K562 (cell line): Measurements from ENCODE around the gene CFAP126. TPM values are rescaled to one million over a fixed set of nuclear protein-coding genes. Genes with fewer than 3 reads are reported as not detected.

Experiments
- ATF7 ChIP-seq: fragments of 450-650 bp; IDR thresholded peaks from 2 replicates; pipeline ENCODE4 v1.7.1; 2014; ENCODE audit warnings: mild to moderate bottlenecking, moderate library complexity
- BACH1 ChIP-seq: fragments of 200-800 bp; sonication (Bioruptor generic); IDR thresholded peaks from 2 replicates; pipeline ENCODE4 v1.6.1; 2016; ENCODE audit warnings: missing genetic modification characterization, missing compliant biosample characterization
- CHD7 ChIP-seq: fragments of 200-600 bp; sonication (generic); IDR thresholded peaks from one replicate; pipeline ENCODE4 v1.6.1; 2012; ENCODE audit warnings: mild to moderate bottlenecking, low read depth, low read length, inconsistent platforms
- ESRRA ChIP-seq: fragments of 450-650 bp; IDR thresholded peaks from 2 replicates; pipeline ENCODE4 v1.6.1; 2014; ENCODE audit warnings: low read depth, mild to moderate bottlenecking, moderate library complexity, borderline replicate concordance
- HMG20B ChIP-seq: fragments of 250-450 bp; sonication (Bioruptor Pico); IDR thresholded peaks from 2 replicates; pipeline ENCODE4 v1.5.0; 2021; ENCODE audit warnings: mild to moderate bottlenecking
- NFIC ChIP-seq: fragments of 450-650 bp; IDR thresholded peaks from 2 replicates; pipeline ENCODE4 v1.6.1; 2017; ENCODE audit warnings: mild to moderate bottlenecking, inconsistent platforms
- NR3C1 ChIP-seq: sonication (generic); formaldehyde crosslinking; IDR thresholded peaks from 2 replicates; pipeline ENCODE4 v1.8.1; 2022; ENCODE audit warnings: missing genetic modification reagents
- PHTF2 ChIP-seq: fragments of 250-450 bp; sonication (Bioruptor Pico); IDR thresholded peaks from 2 replicates; pipeline ENCODE4 v1.5.0; 2021; ENCODE audit warnings: mild to moderate bottlenecking
- RBFOX2 ChIP-seq: fragments of 200-400 bp; formaldehyde crosslinking; IDR thresholded peaks from 2 replicates; pipeline ENCODE4 v1.6.1; 2017; ENCODE audit warnings: low read depth, mild to moderate bottlenecking, low read length, moderate library complexity
- SAFB2 ChIP-seq: fragments of 200-400 bp; formaldehyde crosslinking; IDR thresholded peaks from 2 replicates; pipeline ENCODE4 v1.6.1; 2018; ENCODE audit warnings: borderline replicate concordance, low read length, low read depth, moderate library complexity; ENCODE audit not compliant: severe bottlenecking
- SMARCC2 ChIP-seq: fragments of 450-650 bp; IDR thresholded peaks from 2 replicates; pipeline ENCODE4 v1.6.1; 2017; ENCODE audit warnings: antibody characterized with exemption, moderate library complexity, mild to moderate bottlenecking, low read depth
- SRSF7 ChIP-seq: fragments of 200-400 bp; formaldehyde crosslinking; optimal IDR thresholded peaks from 2 replicates; pipeline ENCODE3; 2017; ENCODE audit warnings: mild to moderate bottlenecking, low read depth, low read length
- TEAD1 ChIP-seq, 2 experiments: fragments of 450-650 bp in 1 of 2; sonication (generic) in 1 of 2; formaldehyde crosslinking; IDR thresholded peaks; 2 replicates each; pipeline versions ENCODE4 v1.4.0 to v1.8.0; 2020 to 2022; ENCODE audit warnings: mild to moderate bottlenecking in 2 of 2, missing genetic modification reagents in 1 of 2
- ZBTB7A ChIP-seq: IDR thresholded peaks from 2 replicates; pipeline ENCODE4 v1.6.1; 2011; ENCODE audit warnings: low read depth, mild to moderate bottlenecking, low read length, moderate library complexity, borderline replicate concordance; ENCODE audit not compliant: control insufficient read depth
- ZFPM2 ChIP-seq: fragments of 250-450 bp; sonication (Bioruptor Pico); IDR thresholded peaks from 2 replicates; pipeline ENCODE4 v1.5.1; 2022; ENCODE audit warnings: mild to moderate bottlenecking
- ZNF133 ChIP-seq: fragments of 250-450 bp; sonication (Bioruptor Pico); IDR thresholded peaks from 2 replicates; pipeline ENCODE4 v1.4.0; 2020; ENCODE audit warnings: mild to moderate bottlenecking
- ZNF184 ChIP-seq: sonication (generic); formaldehyde crosslinking; IDR thresholded peaks from 2 replicates; pipeline ENCODE4 v1.5.0; 2020; ENCODE audit warnings: missing genetic modification reagents
- ZNF75A ChIP-seq: fragments of 450-650 bp; formaldehyde crosslinking; IDR thresholded peaks from 2 replicates; pipeline ENCODE4 v1.4.0; 2020; ENCODE audit warnings: mild to moderate bottlenecking
- polyA plus RNA-seq, 8 experiments: library from polyadenylated mRNA; depleted of rRNA in 4 of 8; stranded (reverse) in 5 of 8; unstranded in 3 of 8; fragments of >200 nt; fragmentation: Nextera tagmentation in 2 of 8; fragmentation: Illumina TruSeq in 1 of 8; extraction: Ambion mirVana in 2 of 8; extraction: Trizol in 1 of 8; gene quantifications; 2 replicates each; pipeline versions ENCODE4 v1.2.1 to v1.2.3, GENCODE V29; 2011 to 2014; ENCODE audit warnings: inconsistent platforms in 1 of 8, missing spikeins in 1 of 8
- total RNA-seq, 7 experiments: library from RNA; depleted of rRNA in 6 of 7; stranded (reverse); fragments of >200 nt in 6 of 7; fragmentation: Illumina TruSeq in 2 of 7; extraction: Trizol in 2 of 7; gene quantifications; 2 replicates each; pipeline versions ENCODE4 v1.2.1 to v1.2.3, GENCODE V29; 2011 to 2021; ENCODE audit warnings: low replicate concordance in 1 of 7

Gene CFAP126
- total and polyA plus RNA-seq, 9 of the 15 experiments (the other 6 are each of a cell fraction or from before 2014, with no cell fraction given), result not detected

- no peak for TF ChIP-seq CHD7
- no peak for TF ChIP-seq ZNF133 (CRISPR knock-in tag)
- TF ChIP-seq TEAD1 (CRISPR knock-in tag; IDR thresholded peaks at IDR 0.05), result peak in 1 of 2 experiments; percentile 22; a peak in 1 of 4 replicates
- TF ChIP-seq ZNF184 (CRISPR knock-in tag), result no peak
- peak; percentile 94 for TF ChIP-seq RBFOX2
- TF ChIP-seq ZNF75A, result no peak
- TF ChIP-seq ESRRA, result peak; percentile 50
- TF ChIP-seq NFIC, result peak; percentile 76
- TF ChIP-seq ZBTB7A, result peak; percentile 86; the same call in 1 of the 2 replicates
- no peak for TF ChIP-seq PHTF2 (CRISPR knock-in tag)
- TF ChIP-seq SAFB2, result no peak
- TF ChIP-seq NR3C1 (CRISPR knock-in tag), result no peak
- no peak for TF ChIP-seq SMARCC2
- TF ChIP-seq ZFPM2 (CRISPR knock-in tag), result no peak
- no peak for TF ChIP-seq SRSF7
- no peak for TF ChIP-seq HMG20B (CRISPR knock-in tag)
- no peak for TF ChIP-seq BACH1 (tag)
- peak; percentile 82 for TF ChIP-seq ATF7
These were observed 22.2 kb upstream of the CFAP126 start (continued) for GRCh38 chr1:161389691-161390558.
